ENCODE measurements around the gene FGFBP2.

The FGFBP2 gene

DNA sequence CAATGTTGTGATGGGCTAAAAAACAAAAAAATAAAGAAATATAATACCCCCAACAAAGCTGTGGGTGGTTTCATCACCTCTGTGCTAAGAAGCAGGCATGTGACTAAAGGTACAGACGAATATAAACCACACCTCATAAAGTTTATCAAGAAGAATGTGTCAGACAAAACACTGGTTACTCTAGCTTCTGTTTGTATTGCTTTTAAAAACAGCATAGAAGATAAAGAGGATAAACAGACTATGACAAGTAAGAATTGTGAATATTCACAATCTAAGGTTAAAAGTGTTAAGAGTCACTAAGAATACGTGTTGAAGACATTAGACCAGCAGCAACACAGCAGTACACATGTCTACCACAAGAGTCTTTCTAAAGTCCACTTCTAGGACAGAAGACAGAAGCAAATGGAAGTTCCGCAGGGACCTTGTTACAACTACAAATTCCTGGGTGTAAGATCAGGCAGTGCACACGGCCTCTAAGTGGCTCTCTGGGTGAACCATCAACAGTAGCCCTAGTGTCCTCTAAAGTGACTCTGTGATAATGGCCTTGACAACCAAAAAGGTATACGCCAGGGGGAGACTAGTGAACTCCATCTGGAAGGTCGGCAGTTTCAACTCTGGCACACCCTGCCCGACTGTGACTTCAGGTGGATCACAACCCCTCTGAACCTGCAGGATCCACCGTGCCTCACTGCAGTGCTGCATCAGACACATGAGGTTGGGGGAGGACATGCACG, 8.3 kb upstream of the FGFBP2 start:
- ChIA-PET POLR2A (no interaction called here), CTCF (no interaction called here)
- TF ChIP-seq L3MBTL2 (conservative IDR thresholded peaks at IDR 0.05) (no peak), TARDBP (IDR thresholded peaks at IDR 0.05) (no peak), FOXK2 (IDR thresholded peaks at IDR 0.05) (no peak)
- no peak for DNase-seq (ENCODE audit: extremely low spot score)

- CTCF ChIA-PET, result no interaction called here
- TF ChIP-seq FOXM1 (IDR thresholded peaks at IDR 0.05; ENCODE audit: borderline replicate concordance) (no peak), SUZ12 (IDR thresholded peaks at IDR 0.05) (no peak), FOXK2 (IDR thresholded peaks at IDR 0.05) (no peak), HDGF (IDR thresholded peaks at IDR 0.05; ENCODE audit: borderline replicate concordance) (no peak), ARNT (IDR thresholded peaks at IDR 0.05) (no peak), SP1 (IDR thresholded peaks at IDR 0.05) (no peak), BHLHE40 (IDR thresholded peaks at IDR 0.05; ENCODE audit: borderline replicate concordance) (no peak), L3MBTL2 (conservative IDR thresholded peaks at IDR 0.05) (no peak), NFRKB (IDR thresholded peaks at IDR 0.05) (no peak), CTBP1 (IDR thresholded peaks at IDR 0.05; ENCODE audit: borderline replicate concordance) (no peak), LEF1 (IDR thresholded peaks at IDR 0.05; ENCODE audit: borderline replicate concordance) (no peak), FOXA1 (IDR thresholded peaks at IDR 0.05) (no peak), ELF4 (IDR thresholded peaks at IDR 0.05) (no peak), TARDBP (IDR thresholded peaks at IDR 0.05) (no peak), ZNF384 (IDR thresholded peaks at IDR 0.05) (no peak)
- TF ChIP-seq, protein P1, sequence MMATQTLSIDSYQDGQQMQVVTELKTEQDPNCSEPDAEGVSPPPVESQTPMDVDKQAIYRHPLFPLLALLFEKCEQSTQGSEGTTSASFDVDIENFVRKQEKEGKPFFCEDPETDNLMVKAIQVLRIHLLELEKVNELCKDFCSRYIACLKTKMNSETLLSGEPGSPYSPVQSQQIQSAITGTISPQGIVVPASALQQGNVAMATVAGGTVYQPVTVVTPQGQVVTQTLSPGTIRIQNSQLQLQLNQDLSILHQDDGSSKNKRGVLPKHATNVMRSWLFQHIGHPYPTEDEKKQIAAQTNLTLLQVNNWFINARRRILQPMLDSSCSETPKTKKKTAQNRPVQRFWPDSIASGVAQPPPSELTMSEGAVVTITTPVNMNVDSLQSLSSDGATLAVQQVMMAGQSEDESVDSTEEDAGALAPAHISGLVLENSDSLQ (IDR thresholded peaks at IDR 0.05), result no peak
- POLR2A ChIA-PET, result no interaction called here
- DNase-seq (ENCODE audit: extremely low spot score), result no peak
Observed at GRCh38 chr4:15968551-15969300, 5.8 kb upstream of the FGFBP2 start.

- ChIA-PET POLR2A (no interaction called here), CTCF (no interaction called here)
- DNase-seq (ENCODE audit: extremely low spot score), result no peak
- TF ChIP-seq SUZ12 (IDR thresholded peaks at IDR 0.05) (no peak), LEF1 (IDR thresholded peaks at IDR 0.05; ENCODE audit: borderline replicate concordance) (no peak), ARNT (IDR thresholded peaks at IDR 0.05) (no peak), BHLHE40 (IDR thresholded peaks at IDR 0.05; ENCODE audit: borderline replicate concordance) (no peak), SP1 (IDR thresholded peaks at IDR 0.05) (no peak), FOXK2 (IDR thresholded peaks at IDR 0.05) (no peak), NFRKB (IDR thresholded peaks at IDR 0.05) (no peak), CTBP1 (IDR thresholded peaks at IDR 0.05; ENCODE audit: borderline replicate concordance) (no peak), L3MBTL2 (conservative IDR thresholded peaks at IDR 0.05) (no peak), ZNF384 (IDR thresholded peaks at IDR 0.05) (no peak), TARDBP (IDR thresholded peaks at IDR 0.05) (no peak), FOXM1 (IDR thresholded peaks at IDR 0.05; ENCODE audit: borderline replicate concordance) (no peak), FOXA1 (IDR thresholded peaks at IDR 0.05) (no peak), ELF4 (IDR thresholded peaks at IDR 0.05) (no peak), HDGF (IDR thresholded peaks at IDR 0.05; ENCODE audit: borderline replicate concordance) (no peak)
- TF ChIP-seq, protein P1 (IDR thresholded peaks at IDR 0.05), result no peak
Observed at GRCh38 chr4:15965325-15965724, 2.4 kb upstream of the FGFBP2 start.

GRCh38 chr4:15964159-15964558, 1.2 kb upstream of the FGFBP2 start:
- DNase-seq (ENCODE audit: extremely low spot score), result no peak
- POLR2A ChIA-PET, result no interaction called here
- CTCF ChIA-PET, result interaction anchor here (0.6 kb wide), 1 partner anchor 14 kb away, joined by 3 read pairs; no protein-coding TSS in a partner anchor
- TF ChIP-seq HDGF (IDR thresholded peaks at IDR 0.05; ENCODE audit: borderline replicate concordance), result no peak
- TF ChIP-seq FOXA1 (IDR thresholded peaks at IDR 0.05), result no peak
- TF ChIP-seq SUZ12 (IDR thresholded peaks at IDR 0.05), result no peak
- no peak for TF ChIP-seq L3MBTL2 (conservative IDR thresholded peaks at IDR 0.05)
- TF ChIP-seq FOXK2 (IDR thresholded peaks at IDR 0.05), result no peak
- no peak for TF ChIP-seq ZNF384 (IDR thresholded peaks at IDR 0.05)
- TF ChIP-seq NFRKB (IDR thresholded peaks at IDR 0.05), result no peak

DNA sequence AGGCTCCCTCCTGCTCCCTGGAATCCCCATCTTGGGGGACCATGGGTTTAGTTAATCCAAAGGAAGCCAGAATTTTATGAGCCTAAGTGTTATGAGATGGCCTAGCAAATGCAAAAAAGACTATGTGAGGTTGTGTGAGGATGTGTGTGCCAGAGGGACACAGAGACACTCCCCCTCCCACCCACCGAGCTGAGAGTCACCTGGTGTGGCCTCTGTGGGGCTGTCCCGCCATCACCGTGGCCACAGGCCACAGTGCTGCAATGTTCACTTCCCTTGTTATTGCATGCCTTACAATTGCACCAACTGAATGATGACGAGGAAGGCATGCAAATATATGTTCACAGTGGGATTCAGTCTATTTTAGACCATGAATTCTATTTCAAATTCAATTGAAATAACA, 601 bp upstream of the FGFBP2 start:
- CTCF ChIA-PET, result no interaction called here
- TF ChIP-seq ELF4 (IDR thresholded peaks at IDR 0.05), result no peak
- TF ChIP-seq ZNF384 (IDR thresholded peaks at IDR 0.05), result no peak
- no peak for TF ChIP-seq LEF1 (IDR thresholded peaks at IDR 0.05; ENCODE audit: borderline replicate concordance)
- no peak for TF ChIP-seq L3MBTL2 (conservative IDR thresholded peaks at IDR 0.05)
- TF ChIP-seq, protein P1 (IDR thresholded peaks at IDR 0.05), result no peak
- TF ChIP-seq TARDBP (IDR thresholded peaks at IDR 0.05), result no peak
- TF ChIP-seq FOXM1 (IDR thresholded peaks at IDR 0.05; ENCODE audit: borderline replicate concordance), result no peak
- TF ChIP-seq NFRKB (IDR thresholded peaks at IDR 0.05), result no peak
- no peak for TF ChIP-seq ARNT (IDR thresholded peaks at IDR 0.05)
- TF ChIP-seq BHLHE40 (IDR thresholded peaks at IDR 0.05; ENCODE audit: borderline replicate concordance), result no peak
- TF ChIP-seq FOXK2 (IDR thresholded peaks at IDR 0.05), result no peak
- no peak for TF ChIP-seq HDGF (IDR thresholded peaks at IDR 0.05; ENCODE audit: borderline replicate concordance)
- no peak for TF ChIP-seq SP1 (IDR thresholded peaks at IDR 0.05)
- no peak for TF ChIP-seq FOXA1 (IDR thresholded peaks at IDR 0.05)
- no peak for TF ChIP-seq CTBP1 (IDR thresholded peaks at IDR 0.05; ENCODE audit: borderline replicate concordance)
- no peak for TF ChIP-seq SUZ12 (IDR thresholded peaks at IDR 0.05)
- no peak for DNase-seq (ENCODE audit: extremely low spot score)
- POLR2A ChIA-PET, result no interaction called here
